DMS79 (cell line): Measurements from ENCODE around the gene SPPL2B.

Experiments
- DNase-seq: peaks from one replicate; lab custom pipeline; 2025; lab: John Stamatoyannopoulos, UW

The SPPL2B gene

DNA sequence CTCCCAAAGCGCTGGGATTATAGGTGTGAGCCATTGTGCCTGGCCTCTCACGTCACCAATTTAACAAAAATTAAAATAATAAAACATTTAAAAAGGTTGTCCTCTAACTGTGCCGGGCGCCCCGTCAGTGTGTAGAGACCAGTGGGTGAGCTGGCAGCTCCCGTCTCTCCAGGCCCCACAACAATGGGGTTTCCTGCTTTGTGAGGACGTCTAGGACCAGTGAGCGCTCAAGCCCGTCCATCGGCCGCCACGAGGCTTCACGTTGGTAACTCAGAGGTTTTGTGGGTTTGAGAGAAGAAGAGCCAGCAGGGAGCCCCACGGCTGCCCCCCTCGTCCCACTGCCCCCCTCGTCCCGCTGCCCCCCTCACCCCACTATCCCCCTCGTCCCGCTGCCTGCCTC is 4.8 kb upstream of the SPPL2B start:
- DNase-seq: no peak

DNA sequence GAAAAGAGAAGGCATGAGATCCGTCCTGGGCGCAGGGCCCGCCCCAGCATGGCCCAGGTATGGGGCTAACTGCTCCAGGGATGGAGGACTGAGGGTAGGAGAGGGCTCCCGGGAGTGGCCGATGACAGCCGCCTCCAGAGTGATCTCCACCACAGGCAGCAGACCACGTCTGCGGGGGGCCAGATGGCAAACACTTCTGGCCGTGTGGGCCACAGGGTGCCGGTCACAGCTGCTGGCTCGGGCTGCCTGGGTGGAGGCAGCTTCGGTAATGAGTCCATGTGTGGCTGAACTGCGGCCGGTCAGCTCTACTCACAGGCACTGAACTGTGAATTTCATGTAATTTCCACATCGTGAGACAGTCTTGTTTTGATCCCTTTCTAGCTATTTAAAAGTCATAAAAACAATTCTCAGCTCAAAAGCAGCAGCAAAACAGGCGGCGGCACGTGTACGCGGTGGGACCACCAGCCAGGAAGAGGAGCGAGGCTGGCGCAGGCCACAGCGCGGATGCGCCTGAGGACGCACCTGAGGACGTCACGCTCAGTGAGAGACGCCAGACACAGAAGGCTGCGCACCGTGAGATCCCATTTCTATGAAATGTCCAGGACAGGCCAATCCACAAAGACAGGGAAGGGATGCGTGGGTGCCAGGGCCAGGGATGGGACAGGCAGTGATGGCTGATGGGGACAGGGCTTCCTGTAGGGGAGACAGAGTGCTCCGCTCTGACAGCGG is 4.1 kb upstream of the SPPL2B start:
- DNase-seq: peak; percentile 28

DNA sequence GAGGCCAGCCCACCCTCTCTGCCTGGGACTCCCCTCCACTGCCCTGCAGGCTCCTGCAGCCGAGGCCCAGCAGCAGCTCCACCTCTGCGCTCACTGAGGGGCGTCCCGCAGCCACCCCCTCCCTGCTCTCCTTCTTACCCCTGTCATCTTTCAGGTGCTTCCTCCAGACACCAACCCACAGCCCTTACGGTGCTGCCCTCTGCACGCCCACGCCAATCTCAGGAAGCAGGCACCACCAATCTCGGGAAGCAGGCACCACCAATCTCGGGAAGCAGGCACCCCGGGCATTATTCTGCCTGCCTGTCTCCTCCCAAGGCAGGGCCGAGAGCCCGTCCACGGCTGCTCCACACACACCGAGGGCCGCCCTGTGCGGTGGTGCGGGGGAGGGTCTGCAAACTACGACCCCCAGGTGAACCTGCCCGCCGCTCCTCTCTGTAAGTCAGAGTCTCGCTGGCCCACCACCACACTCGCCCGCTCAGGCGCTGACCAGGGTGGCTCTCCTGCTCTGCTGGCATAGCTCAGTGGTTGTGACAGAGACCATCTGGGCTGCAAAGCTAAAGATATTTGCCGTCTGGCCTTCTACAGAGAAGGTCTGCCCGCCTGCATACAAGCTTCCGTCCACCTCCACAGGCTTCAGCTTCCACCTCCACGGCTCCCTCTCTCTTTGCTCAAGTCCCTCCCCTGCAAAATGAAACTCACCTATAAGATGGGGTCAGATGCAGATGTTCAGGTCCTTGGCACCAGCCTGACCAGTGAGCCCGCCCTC is 3.0 kb upstream of the SPPL2B start:
- no peak for DNase-seq

DNA sequence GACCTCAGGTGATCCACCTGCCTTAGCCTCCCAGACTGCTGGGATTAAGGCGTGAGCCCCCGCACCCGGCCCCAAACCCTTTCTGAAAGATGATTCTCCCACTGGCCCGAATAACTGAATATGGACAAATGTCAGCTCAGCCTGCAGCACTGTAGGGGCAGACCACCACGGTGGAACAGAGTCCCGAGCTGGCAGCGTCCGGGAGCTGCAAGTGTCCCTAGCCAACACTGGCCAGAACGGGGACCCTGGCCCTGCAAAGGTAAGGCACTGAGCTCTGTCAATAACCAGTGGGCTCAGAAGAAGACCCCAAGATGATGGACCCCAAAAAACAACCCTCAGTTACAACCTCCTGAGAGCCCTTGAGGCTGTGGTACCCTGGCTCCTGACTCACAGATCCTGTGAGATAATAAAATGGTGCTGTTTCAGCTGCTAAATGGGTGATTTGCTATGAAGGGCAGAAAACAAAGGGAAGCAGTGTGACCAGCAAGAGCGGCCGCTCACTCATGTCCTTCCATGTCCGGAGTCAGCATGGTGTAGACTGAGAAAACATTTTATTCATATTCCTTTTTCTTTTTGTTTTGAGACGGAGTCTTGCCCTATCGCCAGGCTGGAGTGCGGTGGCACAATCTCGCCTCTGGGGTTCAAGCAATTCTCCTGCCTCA is 1.7 kb upstream of the SPPL2B start:
- no peak for DNase-seq

DNA sequence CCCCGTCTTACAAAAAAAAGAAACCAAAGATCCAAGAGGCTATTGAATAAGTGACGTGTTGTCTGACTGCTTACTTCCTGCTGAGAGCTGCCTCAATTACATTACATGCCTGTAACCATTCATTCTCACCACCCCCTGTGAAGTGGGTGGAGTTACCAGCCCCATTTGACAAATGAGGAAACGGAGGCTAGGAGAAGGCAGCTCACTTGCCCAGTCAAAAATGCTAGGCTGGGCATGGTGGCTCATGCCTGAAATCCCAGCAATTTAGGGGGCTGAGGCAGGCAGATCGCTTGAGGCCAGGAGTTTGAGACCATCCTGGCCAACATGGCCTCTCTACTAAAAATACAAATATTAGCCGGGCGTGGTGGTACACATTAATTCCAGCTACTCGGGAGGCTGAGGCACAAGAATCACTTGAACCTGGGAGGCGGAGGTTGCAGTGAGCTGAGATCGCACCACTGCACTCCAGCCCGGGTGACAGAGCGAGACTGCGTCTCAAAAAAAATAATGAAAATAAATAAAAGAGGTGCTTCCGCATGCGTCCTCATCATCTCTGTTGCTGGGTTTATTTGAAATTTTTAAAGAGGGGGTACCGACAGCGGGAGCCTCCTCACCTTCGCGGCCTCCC is 597 bp upstream of the SPPL2B start:
- peak; percentile 21 for DNase-seq

DNA sequence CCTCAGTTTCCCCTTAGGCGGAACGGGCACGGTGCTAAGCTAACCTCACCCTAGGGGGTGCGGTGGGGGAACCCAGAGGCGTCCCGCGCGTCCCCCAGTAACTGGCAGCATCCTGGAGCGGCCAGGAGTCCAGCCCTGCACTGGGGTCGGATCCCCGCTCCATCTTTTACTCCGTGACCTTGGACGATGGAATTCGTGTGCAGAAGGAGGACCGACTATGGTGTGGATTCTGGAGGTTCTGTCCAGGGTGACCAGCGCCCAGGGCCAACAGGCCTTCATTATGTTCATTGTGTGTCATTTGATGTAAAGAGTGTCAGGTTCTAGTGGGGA is 630 bp downstream of the SPPL2B start:
- DNase-seq: no peak

DNA sequence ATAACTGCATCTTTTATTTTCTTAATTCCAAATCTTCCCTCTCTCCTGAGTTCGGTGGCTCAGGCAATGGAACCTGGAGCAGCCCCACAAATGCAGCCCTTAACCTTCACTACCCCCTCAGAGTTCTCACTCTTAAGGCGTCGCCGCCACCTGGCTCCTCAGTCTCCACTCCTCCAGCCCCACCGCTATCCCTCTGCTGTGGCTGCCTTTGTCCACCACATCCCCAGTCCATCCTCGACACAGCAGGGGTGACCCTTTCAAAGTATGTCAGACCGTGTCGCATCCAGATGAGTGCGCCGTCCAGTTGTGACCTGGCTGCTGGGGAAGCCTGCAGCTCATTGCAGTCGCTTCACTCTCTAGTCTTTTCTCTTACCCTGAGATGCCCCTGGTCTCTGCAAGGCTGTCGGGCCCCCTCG is 1.0 kb downstream of the SPPL2B start:
- DNase-seq: no peak

DNA sequence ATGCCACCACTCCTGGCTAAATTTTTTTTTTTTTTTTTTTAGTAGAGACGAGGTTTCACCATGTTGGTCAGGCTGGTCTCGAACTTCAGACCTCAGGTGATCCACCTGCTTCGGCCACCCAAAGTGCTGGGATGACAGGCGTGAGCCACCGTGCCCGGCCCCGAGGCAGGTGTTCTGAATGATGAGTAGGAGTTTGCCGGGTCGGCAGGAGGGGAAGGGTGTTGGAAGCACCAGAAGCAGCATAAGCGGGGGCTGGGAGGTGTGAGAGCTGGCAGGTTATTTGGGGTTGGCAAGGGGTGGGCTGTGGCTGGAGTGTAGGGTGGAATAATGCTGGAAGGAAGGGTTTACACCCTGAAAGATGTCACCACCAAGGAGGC is 1.8 kb downstream of the SPPL2B start:
- no peak for DNase-seq

DNA sequence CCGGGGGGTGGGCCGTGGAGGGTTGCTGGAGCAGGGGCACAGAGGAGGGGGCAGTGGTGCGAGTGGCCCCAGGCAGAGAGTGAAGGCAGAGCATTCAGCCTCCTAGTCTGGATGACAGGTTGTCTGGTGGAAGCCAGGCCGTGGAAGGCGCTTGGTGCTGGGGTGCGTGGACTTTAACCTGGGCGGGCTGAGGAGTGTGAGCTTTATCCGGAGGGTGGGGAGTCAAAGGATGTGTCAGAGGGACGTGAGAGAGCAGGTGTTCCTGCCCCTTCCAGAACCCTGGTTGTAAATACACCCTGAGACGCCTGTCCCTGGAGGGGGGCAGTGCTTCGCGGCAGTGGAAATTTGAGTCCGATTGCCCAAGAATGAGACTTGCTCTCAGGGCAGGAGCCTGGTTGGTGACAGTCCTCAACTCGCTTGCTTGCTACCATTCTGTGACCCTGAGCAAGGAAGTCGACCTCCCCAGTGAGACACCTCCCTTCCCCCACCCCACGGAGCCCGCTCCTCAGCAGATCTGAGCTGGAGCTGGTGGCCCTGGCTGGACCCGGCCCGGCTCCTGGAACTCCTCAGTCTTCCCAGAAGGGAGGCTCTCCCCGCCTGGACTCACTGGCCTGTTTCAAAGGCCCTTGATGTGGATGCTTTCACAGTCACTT is 2.3 kb downstream of the SPPL2B start:
- peak; percentile 54 for DNase-seq

DNA sequence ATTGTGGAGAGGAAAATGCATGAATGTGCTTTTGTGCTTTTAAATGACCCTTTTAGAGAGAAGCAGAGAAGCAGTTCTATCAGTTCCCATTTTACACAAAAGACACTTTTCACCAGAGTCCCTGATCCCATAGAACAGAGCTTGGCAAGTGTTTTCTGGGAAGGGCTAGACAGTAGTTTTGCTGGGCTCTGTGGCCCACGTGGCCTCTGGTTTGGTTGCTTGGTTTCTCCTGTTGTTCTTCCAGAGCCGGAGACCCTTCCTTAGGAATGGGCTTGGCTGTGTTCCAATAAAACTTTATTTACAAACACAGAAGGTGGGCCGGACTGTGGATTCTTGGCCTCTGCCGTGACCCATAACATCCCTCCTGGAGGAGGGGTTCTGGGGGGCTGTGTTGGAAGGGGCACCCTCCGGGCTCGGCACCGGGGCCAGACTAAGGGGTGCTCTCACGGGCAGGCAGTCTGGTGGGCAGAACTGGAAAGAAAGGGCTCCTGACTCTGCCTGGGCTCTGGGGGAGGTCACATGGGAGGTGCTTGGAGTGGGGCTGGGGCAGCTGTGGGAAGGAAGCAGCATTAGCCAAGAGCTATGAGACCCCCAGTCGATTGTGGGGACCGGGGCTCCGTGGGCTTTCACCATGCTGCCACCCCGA is 3.2 kb downstream of the SPPL2B start:
- DNase-seq: no peak

DNA sequence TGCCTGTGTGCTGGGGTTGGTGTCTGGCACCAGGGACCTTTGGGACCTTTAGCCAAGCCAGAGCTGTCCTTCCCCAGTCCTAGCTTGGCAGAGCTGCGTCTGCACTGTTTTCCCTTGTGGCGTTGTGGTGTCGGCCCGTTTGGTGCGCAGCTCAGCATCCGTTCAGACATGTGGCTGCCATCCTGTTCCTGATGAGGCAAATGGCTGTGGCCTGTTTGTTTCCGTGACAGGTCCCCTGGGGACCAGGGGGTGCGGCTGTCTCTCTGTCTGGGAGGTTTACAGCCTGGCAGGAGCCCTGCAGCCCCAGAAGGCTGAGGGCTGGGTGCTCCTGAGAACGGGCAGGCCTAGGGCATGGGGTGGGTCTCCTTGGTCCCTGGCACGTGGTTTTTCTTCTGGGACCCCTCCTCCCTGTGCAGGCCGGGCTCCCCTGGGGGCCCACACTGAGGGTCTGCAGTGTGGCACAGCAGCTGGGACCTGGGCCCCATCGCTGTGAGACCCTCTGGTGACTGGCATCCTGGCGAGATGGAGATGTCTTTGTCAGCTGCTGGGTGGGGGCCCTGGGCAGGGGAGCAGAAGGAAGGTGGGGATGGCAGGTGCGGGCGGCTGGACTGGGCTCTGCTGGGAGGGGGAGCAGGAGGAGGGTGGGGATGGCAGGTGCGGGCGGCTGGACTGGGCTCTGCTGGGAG is 4.0 kb downstream of the SPPL2B start:
- peak; percentile 49 for DNase-seq

DNA sequence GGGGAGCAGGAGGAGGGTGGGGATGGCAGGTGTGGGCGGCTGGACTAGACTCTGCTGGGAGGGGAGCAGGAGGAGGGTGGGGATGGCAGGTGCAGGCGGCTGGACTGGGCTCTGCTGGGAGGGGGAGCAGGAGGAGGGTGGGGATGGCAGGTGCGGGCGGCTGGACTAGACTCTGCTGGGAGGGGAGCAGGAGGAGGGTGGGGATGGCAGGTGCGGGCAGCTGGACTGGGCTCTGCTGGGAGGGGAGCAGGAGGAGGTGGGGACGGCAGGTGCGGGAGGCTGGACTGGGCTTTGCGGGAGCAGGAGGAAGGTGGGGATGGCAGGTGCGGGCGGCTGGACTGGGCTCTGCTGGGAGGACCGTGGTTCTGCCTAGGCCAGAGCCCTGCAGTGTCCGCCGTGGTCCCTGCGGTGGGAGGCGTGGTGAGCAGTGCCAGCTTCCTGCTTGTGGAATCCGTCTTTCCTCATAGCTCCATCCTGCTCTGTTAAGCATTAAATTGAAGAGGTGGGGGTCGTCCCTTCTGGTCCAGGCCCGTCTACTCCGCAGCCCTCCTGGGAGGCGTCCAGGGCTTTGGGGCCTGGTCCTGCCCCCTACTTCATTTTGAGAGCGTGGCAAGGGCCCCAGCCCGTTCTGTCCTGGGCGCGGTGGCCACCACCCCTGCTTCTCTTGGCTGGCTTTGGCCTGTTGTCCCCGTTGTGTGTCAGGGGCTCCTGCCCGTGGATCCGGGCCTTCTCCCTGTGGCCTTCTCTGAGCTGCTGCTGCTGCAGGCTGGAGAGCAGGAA is 4.7 kb downstream of the SPPL2B start:
- DNase-seq: peak; percentile 83

DNA sequence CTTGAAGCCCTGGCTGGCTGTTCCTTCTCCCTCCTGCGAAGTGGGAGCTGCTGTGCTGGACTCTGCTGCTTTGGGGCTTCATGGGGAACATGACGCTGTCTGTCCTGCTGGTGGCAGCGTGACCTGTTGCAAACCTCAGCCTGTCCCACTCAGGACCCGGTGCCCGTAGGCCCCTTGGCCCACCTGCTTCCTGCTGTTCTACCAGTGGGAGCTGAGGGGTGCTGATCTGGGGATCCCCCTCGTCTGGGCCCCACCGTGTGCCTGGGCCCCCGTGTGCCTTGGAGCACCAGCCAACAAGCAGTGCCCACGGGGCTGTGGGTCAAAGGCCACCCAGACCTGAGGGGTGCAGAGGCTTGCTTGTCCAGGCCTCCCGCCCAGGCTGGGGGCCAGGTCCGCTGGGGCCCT is 5.3 kb downstream of the SPPL2B start:
- DNase-seq: no peak

DNA sequence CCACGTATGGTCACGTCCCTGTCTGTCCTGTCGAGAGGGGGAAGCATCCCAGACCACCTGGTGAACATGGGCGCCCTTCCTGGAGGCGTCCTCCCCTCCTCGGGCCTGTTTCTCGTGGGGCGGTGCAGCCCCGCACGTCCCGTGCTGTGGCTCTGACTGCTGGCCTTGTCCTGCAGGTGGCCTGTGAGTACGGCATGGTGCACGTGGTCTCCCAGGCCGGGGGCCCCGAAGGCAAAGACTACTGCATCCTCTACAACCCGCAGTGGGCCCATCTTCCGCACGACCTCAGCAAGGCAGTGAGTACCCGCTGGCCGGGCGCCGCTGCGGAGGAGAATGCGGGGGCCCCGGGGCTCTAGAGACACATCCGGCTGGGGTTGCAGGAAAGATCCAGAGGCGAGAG is 5.9 kb downstream of the SPPL2B start:
- DNase-seq: no peak

DNA sequence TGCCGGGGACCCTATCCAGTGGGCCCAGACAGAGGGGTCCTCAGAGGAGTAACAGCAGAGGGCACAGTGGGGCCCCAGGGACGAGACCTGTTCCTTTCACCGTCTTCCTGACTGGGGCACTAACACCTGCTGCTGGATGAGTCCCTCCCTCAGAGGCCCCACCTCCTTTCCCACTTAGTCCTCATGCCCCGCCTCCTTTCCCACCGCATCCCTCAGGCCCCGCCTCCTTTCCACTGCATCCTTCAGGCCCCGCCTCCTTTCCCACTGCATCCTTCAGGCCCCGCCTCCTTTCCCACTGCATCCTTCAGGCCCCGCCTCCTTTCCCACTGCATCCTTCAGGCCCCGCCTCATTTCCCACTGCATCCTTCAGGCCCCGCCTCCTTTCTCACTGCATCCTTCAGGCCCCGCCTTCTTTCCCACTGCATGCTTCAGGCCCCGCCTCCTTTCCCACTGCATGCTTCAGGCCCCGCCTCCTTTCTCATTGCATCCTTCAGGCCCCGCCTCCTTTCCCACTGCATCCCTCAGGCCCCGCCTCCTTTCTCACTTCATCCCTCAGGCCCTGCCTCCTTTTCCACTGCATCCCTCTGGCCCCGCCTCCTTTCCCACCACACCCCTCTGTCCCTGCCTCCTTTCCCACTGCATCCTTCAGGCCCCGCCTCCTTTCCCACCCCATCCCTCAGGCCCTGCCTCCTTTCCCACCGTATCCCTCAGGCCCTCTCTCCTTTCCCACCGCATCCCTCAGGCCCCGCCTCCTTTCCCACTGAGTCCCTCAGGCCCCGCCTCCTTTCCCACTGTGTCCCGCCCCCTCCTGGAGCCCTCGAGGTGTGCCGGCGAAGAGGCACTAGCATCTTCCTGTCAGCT is 6.7 kb downstream of the SPPL2B start:
- no peak for DNase-seq

DNA sequence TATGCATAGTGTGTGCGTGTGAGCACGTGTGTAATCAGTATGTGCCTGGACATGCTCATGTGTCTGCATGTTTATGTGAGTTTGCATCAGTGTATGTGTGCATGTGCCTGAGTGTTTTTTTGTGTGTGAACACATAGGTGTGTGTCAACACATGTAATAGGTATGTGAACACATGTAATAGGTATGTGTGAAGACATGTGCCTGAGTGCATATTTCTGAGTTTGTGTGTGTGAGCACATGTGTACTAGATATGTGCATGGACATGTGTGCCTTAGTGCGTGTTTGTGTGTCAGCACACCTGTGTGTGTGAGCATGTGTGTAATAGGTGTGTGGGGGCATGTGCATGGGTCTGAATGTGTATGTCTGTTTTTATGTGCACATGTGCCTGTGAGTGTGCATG is 7.4 kb downstream of the SPPL2B start:
- DNase-seq: no peak

DNA sequence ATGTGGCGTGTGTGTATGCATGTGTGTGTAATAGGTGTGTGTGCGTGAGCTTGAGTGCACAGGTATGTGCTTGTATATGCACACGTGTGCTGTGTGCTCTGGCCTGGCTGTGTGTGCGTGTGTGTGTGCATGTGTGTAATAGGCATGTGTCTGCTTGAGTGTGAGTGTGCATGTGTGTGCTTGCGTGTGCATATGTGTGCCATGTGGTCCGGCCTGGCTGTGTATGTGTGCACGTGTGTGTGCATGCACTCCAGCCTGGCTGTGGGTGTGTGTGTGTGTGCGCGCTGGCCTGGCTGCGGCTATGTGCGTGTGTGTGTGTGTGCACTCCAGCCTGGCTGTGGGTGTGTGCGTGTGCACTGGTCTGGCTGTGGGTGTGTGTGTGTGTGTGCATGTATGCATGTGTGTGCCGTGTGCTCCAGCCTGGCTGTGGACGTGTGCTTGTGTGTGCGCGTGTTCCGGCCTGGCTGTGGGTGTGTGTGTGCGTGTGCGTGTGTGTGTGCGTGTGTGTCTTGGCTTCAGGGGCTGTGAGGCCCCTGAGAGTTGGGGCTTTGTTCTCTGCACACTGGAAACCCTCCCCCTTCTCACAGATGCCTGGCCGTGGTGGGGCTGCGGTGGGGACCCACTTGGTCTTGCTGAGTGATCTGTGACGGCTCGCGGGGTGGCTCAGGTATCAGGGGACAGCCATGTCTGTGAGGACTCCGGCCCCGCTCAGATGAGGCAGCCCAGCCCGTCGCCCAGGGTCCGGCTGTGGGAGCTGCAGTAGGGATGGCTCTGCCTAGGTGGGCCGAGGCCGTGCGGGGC is 8.2 kb downstream of the SPPL2B start:
- DNase-seq: no peak

DNA sequence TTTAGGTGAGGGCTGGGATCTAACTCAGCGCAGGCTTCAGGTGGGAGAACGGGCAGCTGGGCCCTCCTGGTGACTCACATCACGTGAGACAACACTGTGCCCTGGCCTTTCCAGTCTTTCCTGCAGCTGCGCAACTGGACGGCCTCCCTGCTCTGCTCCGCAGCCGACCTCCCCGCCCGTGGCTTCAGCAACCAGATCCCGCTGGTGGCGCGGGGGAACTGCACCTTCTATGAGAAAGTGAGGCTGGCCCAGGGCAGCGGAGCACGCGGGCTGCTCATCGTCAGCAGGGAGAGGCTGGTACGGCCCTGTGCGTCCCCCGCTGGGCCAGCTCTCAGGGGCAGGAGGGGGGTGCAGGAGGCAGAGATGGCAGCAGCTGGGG is 8.8 kb downstream of the SPPL2B start:
- DNase-seq: no peak
